GM12878 (cell line): ENCODE data around the gene MTHFR. TPM values are rescaled to one million over a fixed set of nuclear protein-coding genes. Genes with fewer than 3 reads are reported as not detected.

ENCODE experiments used
- ATF7 ChIP-seq: fragments of 450-650 bp; IDR thresholded peaks from 2 replicates; pipeline ENCODE4 v1.6.1; 2016; ENCODE audit warnings: low read depth, mild to moderate bottlenecking
- BACH1 ChIP-seq: fragments of 450-650 bp; IDR thresholded peaks from 2 replicates; pipeline ENCODE4 v1.6.1; 2017; ENCODE audit warnings: mild to moderate bottlenecking, borderline replicate concordance
- CBX5 ChIP-seq: sonication (generic); IDR thresholded peaks from 2 replicates; pipeline ENCODE4 v1.6.1; 2016; ENCODE audit warnings: low read depth, moderate library complexity, mild to moderate bottlenecking, inconsistent platforms
- CEBPB ChIP-seq, 2 experiments: fragments of 150-350 bp in 1 of 2; IDR thresholded peaks; 2 replicates each; pipeline ENCODE4 v1.6.1; 2012 to 2014; ENCODE audit warnings: low read depth in 2 of 2, low read length in 2 of 2, borderline replicate concordance in 1 of 2, inconsistent platforms in 1 of 2
- CHD1 ChIP-seq: IDR thresholded peaks from 2 replicates; pipeline ENCODE4 v1.6.1; 2012; ENCODE audit warnings: low read depth, low read length, improper control_type of control experiment
- EP300 ChIP-seq, 2 experiments: fragments of 150-350 bp in 1 of 2; IDR thresholded peaks; 2 replicates each; pipeline ENCODE4 v1.6.1; 2011 to 2012; ENCODE audit warnings: low read depth in 2 of 2, low read length in 2 of 2, borderline replicate concordance in 1 of 2, improper control_type of control experiment in 1 of 2, inconsistent platforms in 1 of 2; ENCODE audit not compliant: control insufficient read depth in 1 of 2
- HDAC6 ChIP-seq: fragments of 200-600 bp; sonication (generic); IDR thresholded peaks from one replicate; pipeline ENCODE4 v1.8.0; 2017; ENCODE audit warnings: antibody characterized with exemption; ENCODE audit not compliant: unreplicated experiment
- IRF4 ChIP-seq: IDR thresholded peaks from 2 replicates; pipeline ENCODE4 v1.6.1; 2011; ENCODE audit warnings: low read depth, low read length
- RAD51 ChIP-seq: fragments of 450-650 bp; IDR thresholded peaks from 2 replicates; pipeline ENCODE4 v1.6.1; 2016; ENCODE audit warnings: moderate library complexity, mild to moderate bottlenecking, inconsistent platforms
- RBBP5 ChIP-seq: fragments of 200-600 bp; sonication (generic); conservative IDR thresholded peaks from 2 replicates; pipeline ENCODE4 v1.6.1; 2016
- RCOR1 ChIP-seq: conservative IDR thresholded peaks from 2 replicates; pipeline ENCODE4 v1.6.1; 2012; ENCODE audit warnings: low read depth, low read length, improper control_type of control experiment
- SIN3A ChIP-seq: IDR thresholded peaks from 2 replicates; pipeline ENCODE4 v1.6.1; 2012; ENCODE audit warnings: low read depth, low read length, improper control_type of control experiment
- SKIL ChIP-seq: fragments of 450-650 bp; IDR thresholded peaks from 2 replicates; pipeline ENCODE4 v1.6.1; 2017; ENCODE audit warnings: mild to moderate bottlenecking, low read depth, inconsistent platforms; ENCODE audit not compliant: poor library complexity, severe bottlenecking
- SMAD1 ChIP-seq: fragments of 450-650 bp; IDR thresholded peaks from 2 replicates; pipeline ENCODE4 v1.6.1; 2018; ENCODE audit warnings: mild to moderate bottlenecking, low read depth; ENCODE audit not compliant: partially characterized antibody
- SMAD5 ChIP-seq: IDR thresholded peaks from 2 replicates; pipeline ENCODE4 v1.6.1; 2016; ENCODE audit warnings: antibody characterized with exemption, low read depth
- SREBF2 ChIP-seq: IDR thresholded peaks from 2 replicates; pipeline ENCODE4 v1.6.1; 2012; ENCODE audit warnings: mild to moderate bottlenecking, low read length
- SUPT20H ChIP-seq: IDR thresholded peaks from 2 replicates; pipeline ENCODE4 v1.6.1; 2011; ENCODE audit warnings: low read depth, mild to moderate bottlenecking, low read length, moderate library complexity, borderline replicate concordance; ENCODE audit not compliant: control insufficient read depth
- SUZ12 ChIP-seq: fragments of 200-600 bp; sonication (generic); IDR thresholded peaks from one replicate; pipeline ENCODE4 v1.6.1; 2018; ENCODE audit warnings: antibody characterized with exemption, mild to moderate bottlenecking; ENCODE audit not compliant: unreplicated experiment
- ZNF217 ChIP-seq: fragments of 450-650 bp; IDR thresholded peaks from 2 replicates; pipeline ENCODE4 v1.6.1; 2017; ENCODE audit warnings: antibody characterized with exemption, mild to moderate bottlenecking
- ZZZ3 ChIP-seq: IDR thresholded peaks from 2 replicates; pipeline ENCODE4 v1.6.1; 2011; ENCODE audit warnings: low read depth; ENCODE audit not compliant: control insufficient read depth, insufficient read length
- polyA plus RNA-seq, 11 experiments: library from polyadenylated mRNA; depleted of rRNA in 4 of 11; unstranded in 6 of 11; stranded (reverse) in 5 of 11; fragments of >200 nt; fragmentation: Nextera tagmentation in 4 of 11; fragmentation: Illumina TruSeq in 1 of 11; extraction: Ambion mirVana in 4 of 11; extraction: Trizol in 1 of 11; gene quantifications; 1 replicate in 1 of 11; 2 replicates in 10 of 11; pipeline versions ENCODE4 v1.2.1 to v1.2.3, GENCODE V29; 2011 to 2016; ENCODE audit warnings: inconsistent platforms in 2 of 11, missing spikeins in 2 of 11, low read depth in 1 of 11
- total RNA-seq, 4 experiments: library from RNA; depleted of rRNA in 3 of 4; stranded (reverse); fragments of >200 nt in 3 of 4; fragmentation: Illumina TruSeq in 1 of 4; extraction: Trizol in 1 of 4; gene quantifications; 2 replicates each; pipeline versions ENCODE4 v1.2.1 to v1.2.3, GENCODE V29; 2013 to 2021
- TF ChIP-seq, protein P1 (sequence below): IDR thresholded peaks from 2 replicates; pipeline ENCODE4 v1.6.1; 2012; ENCODE audit warnings: low read depth, low read length, improper control_type of control experiment
- TF ChIP-seq, protein P2 (sequence below): fragments of 150-350 bp; IDR thresholded peaks from 2 replicates; pipeline ENCODE4 v1.6.1; 2014; ENCODE audit warnings: mild to moderate bottlenecking, low read depth, low read length
- TF ChIP-seq, protein P3 (sequence below): IDR thresholded peaks from 2 replicates; pipeline ENCODE4 v1.6.1; 2012; ENCODE audit warnings: mild to moderate bottlenecking, low read depth, low read length

The MTHFR gene
- total and polyA plus RNA-seq, 10 of the 15 experiments (the other 5 are each of a cell fraction or from before 2014, with no cell fraction given) = 1.0 to 16.8 (median 9.4) TPM

GRCh38 chr1:11802973-11803885 lies 2.5 kb downstream of the MTHFR start (continued):
- TF ChIP-seq HDAC6 (no peak), ZNF217 (no peak), ATF7 (no peak), SMAD5 (no peak), RBBP5 (no peak), RCOR1 (no peak), SREBF2 (no peak), ZZZ3 (no peak), SMAD1 (no peak), RAD51 (no peak), SKIL (no peak), SUPT20H (no peak), CEBPB (IDR thresholded peaks at IDR 0.05; ENCODE audit: borderline replicate concordance in 1 of 2, low read depth in 2 of 2, low read length in 2 of 2) (no peak), BACH1 (peak; percentile 41; the same call in 1 of the 2 replicates), EP300 (IDR thresholded peaks at IDR 0.05; ENCODE audit: borderline replicate concordance in 1 of 2, control insufficient read depth in 1 of 2, low read depth in 2 of 2, low read length in 2 of 2) (no peak), SIN3A (peak; percentile 16; the same call in 1 of the 2 replicates), IRF4 (no peak), CHD1 (no peak), SUZ12 (no peak), CBX5 (no peak)
- TF ChIP-seq, protein P1, sequence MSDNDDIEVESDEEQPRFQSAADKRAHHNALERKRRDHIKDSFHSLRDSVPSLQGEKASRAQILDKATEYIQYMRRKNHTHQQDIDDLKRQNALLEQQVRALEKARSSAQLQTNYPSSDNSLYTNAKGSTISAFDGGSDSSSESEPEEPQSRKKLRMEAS = peak; percentile 5; the same call in 1 of the 2 replicates
- TF ChIP-seq, protein P2, sequence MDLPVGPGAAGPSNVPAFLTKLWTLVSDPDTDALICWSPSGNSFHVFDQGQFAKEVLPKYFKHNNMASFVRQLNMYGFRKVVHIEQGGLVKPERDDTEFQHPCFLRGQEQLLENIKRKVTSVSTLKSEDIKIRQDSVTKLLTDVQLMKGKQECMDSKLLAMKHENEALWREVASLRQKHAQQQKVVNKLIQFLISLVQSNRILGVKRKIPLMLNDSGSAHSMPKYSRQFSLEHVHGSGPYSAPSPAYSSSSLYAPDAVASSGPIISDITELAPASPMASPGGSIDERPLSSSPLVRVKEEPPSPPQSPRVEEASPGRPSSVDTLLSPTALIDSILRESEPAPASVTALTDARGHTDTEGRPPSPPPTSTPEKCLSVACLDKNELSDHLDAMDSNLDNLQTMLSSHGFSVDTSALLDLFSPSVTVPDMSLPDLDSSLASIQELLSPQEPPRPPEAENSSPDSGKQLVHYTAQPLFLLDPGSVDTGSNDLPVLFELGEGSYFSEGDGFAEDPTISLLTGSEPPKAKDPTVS = no peak
- TF ChIP-seq, protein P3, sequence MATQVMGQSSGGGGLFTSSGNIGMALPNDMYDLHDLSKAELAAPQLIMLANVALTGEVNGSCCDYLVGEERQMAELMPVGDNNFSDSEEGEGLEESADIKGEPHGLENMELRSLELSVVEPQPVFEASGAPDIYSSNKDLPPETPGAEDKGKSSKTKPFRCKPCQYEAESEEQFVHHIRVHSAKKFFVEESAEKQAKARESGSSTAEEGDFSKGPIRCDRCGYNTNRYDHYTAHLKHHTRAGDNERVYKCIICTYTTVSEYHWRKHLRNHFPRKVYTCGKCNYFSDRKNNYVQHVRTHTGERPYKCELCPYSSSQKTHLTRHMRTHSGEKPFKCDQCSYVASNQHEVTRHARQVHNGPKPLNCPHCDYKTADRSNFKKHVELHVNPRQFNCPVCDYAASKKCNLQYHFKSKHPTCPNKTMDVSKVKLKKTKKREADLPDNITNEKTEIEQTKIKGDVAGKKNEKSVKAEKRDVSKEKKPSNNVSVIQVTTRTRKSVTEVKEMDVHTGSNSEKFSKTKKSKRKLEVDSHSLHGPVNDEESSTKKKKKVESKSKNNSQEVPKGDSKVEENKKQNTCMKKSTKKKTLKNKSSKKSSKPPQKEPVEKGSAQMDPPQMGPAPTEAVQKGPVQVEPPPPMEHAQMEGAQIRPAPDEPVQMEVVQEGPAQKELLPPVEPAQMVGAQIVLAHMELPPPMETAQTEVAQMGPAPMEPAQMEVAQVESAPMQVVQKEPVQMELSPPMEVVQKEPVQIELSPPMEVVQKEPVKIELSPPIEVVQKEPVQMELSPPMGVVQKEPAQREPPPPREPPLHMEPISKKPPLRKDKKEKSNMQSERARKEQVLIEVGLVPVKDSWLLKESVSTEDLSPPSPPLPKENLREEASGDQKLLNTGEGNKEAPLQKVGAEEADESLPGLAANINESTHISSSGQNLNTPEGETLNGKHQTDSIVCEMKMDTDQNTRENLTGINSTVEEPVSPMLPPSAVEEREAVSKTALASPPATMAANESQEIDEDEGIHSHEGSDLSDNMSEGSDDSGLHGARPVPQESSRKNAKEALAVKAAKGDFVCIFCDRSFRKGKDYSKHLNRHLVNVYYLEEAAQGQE = no peak
